Kidney capillary endothelial cell (primary cell): ENCODE measurements around the gene TPSB2.

Source experiments
- DNase-seq: peaks from one replicate; pipeline ENCODE4 v3.0.0-alpha.2; 2018; ENCODE audit warnings: low spot score

The TPSB2 gene

GRCh38 chr16:1181404-1182315, 48.3 kb downstream of the TPSB2 start:
- DNase-seq = no peak

- no peak for DNase-seq
These were observed 49.2 kb downstream of the TPSB2 start for GRCh38 chr16:1180549-1181403.
